Body of pancreas (tissue), 4 donors: Measurements from ENCODE around the gene ABCC6. TPM values are rescaled to one million over a fixed set of nuclear protein-coding genes. Genes with fewer than 3 reads are reported as not detected.
"Not testable (repeated sequence)": the region's sequence is repeated elsewhere in the genome, so short reads cannot be mapped to it uniquely, and the experiment has no call there.

ENCODE experiments used
- ATAC-seq: fragments of 150-250 bp; one replicate; pipeline ENCODE4 v1.9.1; 2016
- DNase-seq, 4 donors: peaks; one replicate each; pipeline ENCODE4 v3.0.0-alpha.2; 2019
- H3K27ac ChIP-seq, 4 donors: fragments of 200-600 bp; sonication (generic); 1 replicate in 3 of 4; 2 replicates in 1 of 4; pipeline versions ENCODE4 v1.5.1 to v1.6.1; 2016 to 2019; ENCODE audit warnings: mild to moderate bottlenecking in 1 of 4, mixed read lengths in 1 of 4, moderate library complexity in 1 of 4
- H3K27me3 ChIP-seq, 2 donors: fragments of 200-600 bp; sonication (generic); one replicate each; pipeline ENCODE4 v1.6.0; 2016; ENCODE audit warnings: mild to moderate bottlenecking in 1 of 2
- H3K36me3 ChIP-seq, 2 donors: fragments of 200-600 bp; sonication (generic); replicated peaks in 1 of 2; 2 replicates each; pipeline ENCODE4 v1.5.1; 2016; ENCODE audit warnings: low read depth in 2 of 2; ENCODE audit not compliant: insufficient read depth in 1 of 2
- H3K4me1 ChIP-seq: fragments of 200-600 bp; sonication (generic); one replicate; pipeline ENCODE4 v1.6.0; 2016
- H3K4me3 ChIP-seq, 2 donors: fragments of 200-600 bp; sonication (generic); 1 replicate in 1 of 2; 2 replicates in 1 of 2; pipeline ENCODE4 v1.5.1; 2016 to 2019
- H3K9me3 ChIP-seq, 3 donors: fragments of 200-600 bp; sonication (generic); 1 replicate in 2 of 3; 2 replicates in 1 of 3; pipeline ENCODE4 v1.5.1; 2016
- CTCF ChIP-seq, 7 experiments: fragments of 450-650 bp in 4 of 7; fragments of 200-600 bp in 3 of 7; sonication (generic) in 3 of 7; IDR thresholded peaks; one replicate each; pipeline ENCODE4 v1.5.1; 2016 to 2019; ENCODE audit warnings: antibody characterized with exemption in 7 of 7
- POLR2A ChIP-seq, 3 donors: fragments of 450-650 bp; IDR thresholded peaks; one replicate each; pipeline ENCODE4 v1.6.1; 2016; ENCODE audit warnings: antibody characterized with exemption in 3 of 3, mild to moderate bottlenecking in 2 of 3
- whole genome bisulfite sequencing, 2 donors: methylation state at CpG; one replicate each; pipeline ENCODE4 v1.1.5; 2017; 5-methylcytosine and 5-hydroxymethylcytosine counted together
- intact Hi-C: fragments of 100-400 bp; cut with DNase I; formaldehyde crosslinking; loops from one replicate; pipeline ENCODE4 v1.15.1; 2023
- total RNA-seq, 2 donors: library from RNA; depleted of rRNA; stranded (reverse); fragments of >200 nt; gene quantifications; one replicate each; pipeline ENCODE4 v1.1.0, GENCODE V29; 2016

The ABCC6 gene
- total RNA-seq, 2 donors from 2014 or later, result 19.4 to 45.1 TPM

- no peak for DNase-seq
- no peak for ATAC-seq
- Histone ChIP-seq H3K27me3 (no peaks in the 10 kb centered on the region), H3K4me3 (no peak overlapping the region), H3K36me3 (no peaks in the 10 kb centered on the region), H3K9me3 (no peaks in the 10 kb centered on the region), H3K27ac (no peak overlapping the region), H3K4me1 (peaks cover 8% of the 10 kb centered on the region)
- intact Hi-C loops, result no loop called here
- 96 to 99% methylated on average over 3 of the region's 3 CpGs for WGBS, 2 donors
- no peak for TF ChIP-seq CTCF (IDR thresholded peaks at IDR 0.05)
- no peak for TF ChIP-seq POLR2A (IDR thresholded peaks at IDR 0.05)
Observed at GRCh38 chr16:16155234-16155633, 68.1 kb downstream of the ABCC6 start.

- Histone ChIP-seq H3K27ac (no peak overlapping the region), H3K27me3 (no peaks in the 10 kb centered on the region), H3K9me3 (no peaks in the 10 kb centered on the region), H3K4me3 (no peak overlapping the region), H3K4me1 (peaks cover 16% of the 10 kb centered on the region), H3K36me3 (no peaks in the 10 kb centered on the region)
- 87 to 92% methylated on average over 10 to 18 of the region's 18 CpGs for WGBS, 2 donors
- DNase-seq (no peak), ATAC-seq (no peak)
- TF ChIP-seq CTCF (IDR thresholded peaks at IDR 0.05), result no peak
- no peak for TF ChIP-seq POLR2A (IDR thresholded peaks at IDR 0.05)
- intact Hi-C loops, result no loop called here
Observed at GRCh38 chr16:16154281-16154951, 68.9 kb downstream of the ABCC6 start.

- H3K9me3 ChIP-seq, DNase-seq, ATAC-seq, H3K36me3 ChIP-seq, H3K27ac ChIP-seq, H3K4me3 ChIP-seq, H3K27me3 ChIP-seq, intact Hi-C loops: not testable (repeated sequence)
- peaks cover 30% of the 10 kb centered on the region for H3K4me1 ChIP-seq
- WGBS, 2 donors, result 93 to 94% methylated on average over 12 of the region's 12 CpGs
Observed at GRCh38 chr16:16153000-16153399, 70.3 kb downstream of the ABCC6 start.

- Histone ChIP-seq H3K27ac (no peak overlapping the region), H3K36me3 (no peaks in the 10 kb centered on the region), H3K9me3 (no peaks in the 10 kb centered on the region), H3K27me3 (no peaks in the 10 kb centered on the region), H3K4me1 (peaks cover 40% of the 10 kb centered on the region), H3K4me3 (no peak overlapping the region)
- no peak for DNase-seq
- intact Hi-C loops, result no loop called here
- ATAC-seq, result no peak
- 89 to 91% methylated on average over 8 of the region's 8 CpGs for WGBS, 2 donors
- TF ChIP-seq CTCF (IDR thresholded peaks at IDR 0.05) (no peak), POLR2A (IDR thresholded peaks at IDR 0.05) (no peak)
Observed at GRCh38 chr16:16151315-16151714, 72.0 kb downstream of the ABCC6 start.

GRCh38 chr16:16150878-16151152 is 72.5 kb downstream of the ABCC6 start:
- TF ChIP-seq POLR2A (IDR thresholded peaks at IDR 0.05) (no peak), CTCF (IDR thresholded peaks at IDR 0.05) (no peak)
- no peak overlapping the region for H3K4me3 ChIP-seq
- no peaks in the 10 kb centered on the region for H3K9me3 ChIP-seq
- peaks cover 42% of the 10 kb centered on the region for H3K4me1 ChIP-seq
- intact Hi-C loops, result no loop called here
- no peak for DNase-seq
- peak overlapping the region in 3 of 4 donors; percentile 74 to 81 (median 78) for H3K27ac ChIP-seq
- ATAC-seq, result no peak
- WGBS, 2 donors, result 95 to 97% methylated on average over 4 of the region's 4 CpGs
- no peaks in the 10 kb centered on the region for H3K36me3 ChIP-seq
- no peaks in the 10 kb centered on the region for H3K27me3 ChIP-seq
